GM23338 (cell line): ENCODE results near the gene RIC3. TPM values are rescaled to one million over a fixed set of nuclear protein-coding genes. Genes with fewer than 3 reads are reported as not detected.

Source experiments
- ATAC-seq: fragments of 200-7000 bp; cut with Tn5 transposase; 3 replicates; pipeline ENCODE4 v1.9.1; 2020
- DNase-seq: peaks from one replicate; pipeline ENCODE4 v3.0.0-alpha.2; 2015; ENCODE audit warnings: low spot score
- H2AFZ ChIP-seq: fragments of 200-600 bp; sonication (generic); 2 replicates; pipeline ENCODE4 v1.8.0; 2016; ENCODE audit warnings: antibody characterized with exemption, mild to moderate bottlenecking, moderate library complexity
- H3F3A ChIP-seq: fragments of 200-600 bp; sonication (generic); replicated peaks from 2 replicates; pipeline ENCODE4 v1.8.0; 2017; ENCODE audit warnings: antibody characterized with exemption, mixed run types, low read depth
- H3K27ac ChIP-seq: fragments of 200-600 bp; sonication (generic); 2 replicates; pipeline ENCODE4 v1.6.1; 2016; ENCODE audit warnings: low read depth
- H3K27me3 ChIP-seq: fragments of 200-600 bp; sonication (generic); 2 replicates; pipeline ENCODE4 v1.8.0; 2016; ENCODE audit warnings: mild to moderate bottlenecking, mixed run types, moderate library complexity; ENCODE audit not compliant: insufficient read depth
- H3K36me3 ChIP-seq: fragments of 200-600 bp; sonication (generic); 2 replicates; pipeline ENCODE4 v1.8.0; 2016; ENCODE audit warnings: mild to moderate bottlenecking; ENCODE audit not compliant: insufficient read depth
- H3K4me1 ChIP-seq: fragments of 200-600 bp; sonication (generic); 2 replicates; pipeline ENCODE4 v1.8.0; 2016; ENCODE audit warnings: mild to moderate bottlenecking, moderate library complexity; ENCODE audit not compliant: insufficient read depth
- H3K4me2 ChIP-seq: fragments of 200-600 bp; sonication (generic); 2 replicates; pipeline ENCODE4 v1.7.1; 2017; ENCODE audit warnings: mixed run types
- H3K4me3 ChIP-seq: fragments of 200-600 bp; sonication (generic); 2 replicates; pipeline ENCODE4 v1.6.1; 2016; ENCODE audit warnings: mixed run types
- H3K79me2 ChIP-seq: fragments of 200-600 bp; sonication (generic); replicated peaks from 2 replicates; pipeline ENCODE4 v1.8.0; 2017; ENCODE audit warnings: mild to moderate bottlenecking; ENCODE audit not compliant: insufficient read depth
- H3K9me2 ChIP-seq: fragments of 200-600 bp; sonication (generic); 2 replicates; pipeline ENCODE4 v1.8.0; 2017; ENCODE audit not compliant: insufficient read depth
- H4K20me1 ChIP-seq: fragments of 200-600 bp; sonication (generic); replicated peaks from 2 replicates; pipeline ENCODE4 v1.8.0; 2017; ENCODE audit warnings: mild to moderate bottlenecking; ENCODE audit not compliant: insufficient read depth
- H3K27ac Mint-ChIP-seq: 2 replicates; pipeline ENCODE4 v1.8.0; 2020; ENCODE audit warnings: inconsistent platforms, mild to moderate bottlenecking, moderate library complexity, mixed read lengths
- H3K27me3 Mint-ChIP-seq: 3 replicates; pipeline ENCODE4 v1.8.0; 2022; ENCODE audit warnings: low read depth, mild to moderate bottlenecking, moderate library complexity, mixed read lengths, inconsistent platforms; ENCODE audit not compliant: insufficient read depth, poor library complexity
- H3K36me3 Mint-ChIP-seq: 3 replicates; pipeline ENCODE4 v1.8.0; 2021; ENCODE audit warnings: low read depth, mild to moderate bottlenecking, inconsistent platforms, moderate library complexity, mixed read lengths
- H3K4me1 Mint-ChIP-seq: 3 replicates; pipeline ENCODE4 v1.8.0; 2020; ENCODE audit warnings: mild to moderate bottlenecking, inconsistent platforms, mixed read lengths
- H3K4me3 Mint-ChIP-seq: 3 replicates; pipeline ENCODE4 v1.8.0; 2021; ENCODE audit warnings: moderate library complexity, mild to moderate bottlenecking, inconsistent platforms, mixed read lengths
- H3K9me3 Mint-ChIP-seq: 3 replicates; pipeline ENCODE4 v1.8.0; 2020; ENCODE audit warnings: moderate library complexity, mild to moderate bottlenecking, inconsistent platforms, mixed read lengths
- EZH2 ChIP-seq: fragments of 200-600 bp; sonication (generic); IDR thresholded peaks from one replicate; pipeline ENCODE4 v1.8.0; 2017; ENCODE audit warnings: antibody characterized with exemption, mild to moderate bottlenecking, low read depth; ENCODE audit not compliant: unreplicated experiment
- EZH2phosphoT487 ChIP-seq: fragments of 200-600 bp; sonication (generic); IDR thresholded peaks from one replicate; pipeline ENCODE4 v1.8.1; 2018; ENCODE audit warnings: antibody characterized with exemption; ENCODE audit not compliant: unreplicated experiment
- NANOG ChIP-seq: IDR thresholded peaks from 2 replicates; pipeline ENCODE4 v1.6.1; 2016; ENCODE audit warnings: antibody characterized with exemption, borderline replicate concordance
- ZNF462 ChIP-seq: fragments of 250-450 bp; sonication (Bioruptor Pico); IDR thresholded peaks from 2 replicates; pipeline ENCODE4 v1.5.0; 2020; ENCODE audit warnings: mild to moderate bottlenecking, moderate library complexity
- polyA plus RNA-seq: library from polyadenylated mRNA; unstranded; fragments of >200 nt; fragmentation: Nextera tagmentation; extraction: Ambion mirVana; gene quantifications from 2 replicates; pipeline ENCODE4 v1.2.1, GENCODE V29; 2016
- total RNA-seq: library from RNA; depleted of rRNA; stranded (reverse); fragments of >200 nt; shearing (Covaris generic); gene quantifications from 2 replicates; pipeline ENCODE4 v1.2.3, GENCODE V29; 2014
- TF ChIP-seq, protein P1 (sequence below): IDR thresholded peaks from 2 replicates; pipeline ENCODE4 v1.6.1; 2016; ENCODE audit warnings: antibody characterized with exemption

The RIC3 gene
- total and polyA plus RNA-seq, 2 experiments from 2014 or later: 17.8 to 21.3 TPM

DNA sequence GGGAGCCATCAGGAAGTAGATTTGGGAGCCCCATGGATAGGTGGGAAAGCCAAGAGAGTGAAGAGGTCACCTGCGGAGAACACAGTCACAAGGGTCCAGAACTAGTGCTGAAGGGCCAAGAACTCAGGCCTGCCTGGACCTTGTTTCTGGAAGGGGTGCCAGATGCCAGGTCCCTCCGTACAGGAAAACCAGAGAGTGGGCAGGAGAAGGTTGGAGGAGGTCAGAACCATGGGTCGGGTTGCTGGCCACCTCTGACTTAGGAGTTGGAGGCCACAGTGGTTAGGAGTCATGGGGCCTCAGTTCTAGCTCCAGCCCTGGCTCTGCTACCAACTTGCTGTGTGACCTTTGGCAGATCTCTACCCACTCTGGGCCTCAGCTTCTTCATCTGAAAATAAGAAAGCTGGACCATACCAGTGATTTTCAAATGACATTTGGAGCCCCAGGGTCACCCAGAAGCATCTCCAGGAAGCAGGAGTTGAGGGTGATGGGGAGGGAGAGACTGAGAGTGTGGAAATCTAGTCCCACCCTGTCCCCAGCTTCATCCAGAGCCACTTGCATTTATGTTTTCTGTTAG lies 108.6 kb downstream of the RIC3 start (continued):
- TF ChIP-seq, protein P1, sequence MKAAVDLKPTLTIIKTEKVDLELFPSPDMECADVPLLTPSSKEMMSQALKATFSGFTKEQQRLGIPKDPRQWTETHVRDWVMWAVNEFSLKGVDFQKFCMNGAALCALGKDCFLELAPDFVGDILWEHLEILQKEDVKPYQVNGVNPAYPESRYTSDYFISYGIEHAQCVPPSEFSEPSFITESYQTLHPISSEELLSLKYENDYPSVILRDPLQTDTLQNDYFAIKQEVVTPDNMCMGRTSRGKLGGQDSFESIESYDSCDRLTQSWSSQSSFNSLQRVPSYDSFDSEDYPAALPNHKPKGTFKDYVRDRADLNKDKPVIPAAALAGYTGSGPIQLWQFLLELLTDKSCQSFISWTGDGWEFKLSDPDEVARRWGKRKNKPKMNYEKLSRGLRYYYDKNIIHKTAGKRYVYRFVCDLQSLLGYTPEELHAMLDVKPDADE: no peak
- no peak for TF ChIP-seq ZNF462 (CRISPR knock-in tag)

DNA sequence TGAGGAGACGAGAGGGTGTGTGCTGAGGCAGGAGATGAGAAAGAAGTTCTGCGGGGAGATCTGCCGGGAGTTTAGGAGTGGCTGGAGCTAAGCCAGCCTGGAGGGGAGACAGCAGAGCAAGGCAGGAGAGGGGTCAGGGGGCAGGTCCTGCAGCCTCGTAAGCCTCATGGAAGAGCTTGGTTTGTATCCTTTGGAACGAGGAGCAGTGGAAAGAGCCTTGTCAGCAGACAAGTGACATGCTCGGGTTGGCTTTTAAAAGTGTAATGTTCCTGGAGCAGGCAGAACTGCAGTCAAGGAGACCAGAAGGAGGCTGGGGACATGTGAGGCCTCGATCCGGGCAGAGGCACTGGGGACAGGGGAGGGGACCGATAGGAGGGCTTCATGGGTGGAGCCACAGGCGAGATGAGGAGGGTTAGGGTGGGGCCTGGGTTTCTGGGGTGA lies 109.2 kb downstream of the RIC3 start:
- Mint-ChIP-seq H3K36me3 (no peaks in the 10 kb centered on the region), H3K27me3 (peaks cover 6% of the 10 kb centered on the region), H3K4me3 (no peak overlapping the region), H3K4me1 (peaks cover 15% of the 10 kb centered on the region), H3K27ac (no peak overlapping the region), H3K9me3 (no peaks in the 10 kb centered on the region)
- no peaks in the 10 kb centered on the region for H3F3A ChIP-seq
- H3K27me3 ChIP-seq: no peaks in the 10 kb centered on the region
- no peak for TF ChIP-seq EZH2
- no peak for TF ChIP-seq ZNF462 (CRISPR knock-in tag)
- no peak for TF ChIP-seq NANOG
- no peak for TF ChIP-seq EZH2phosphoT487
- H4K20me1 ChIP-seq: no peaks in the 10 kb centered on the region
- H3K9me2 ChIP-seq: no peaks in the 10 kb centered on the region
- peak overlapping the region; percentile 81 for H2AFZ ChIP-seq
- ATAC-seq (no peak), DNase-seq (no peak)
- H3K36me3 ChIP-seq: no peaks in the 10 kb centered on the region
- no peaks in the 10 kb centered on the region; the same call in 1 of the 2 replicates for H3K4me1 ChIP-seq
- no peak overlapping the region for H3K4me3 ChIP-seq
- H3K27ac ChIP-seq: no peak overlapping the region
- H3K79me2 ChIP-seq: no peaks in the 10 kb centered on the region
- no peak overlapping the region for H3K4me2 ChIP-seq
